HepG2 (cell line): Measurements from ENCODE around the gene SOX9. TPM values are rescaled to one million over a fixed set of nuclear protein-coding genes. Genes with fewer than 3 reads are reported as not detected.
A peak's percentile ranks its signal among the peaks of the same experiment; 100 is the strongest.

ENCODE experiments used
- ATF3 ChIP-seq: sonication (generic); formaldehyde crosslinking; IDR thresholded peaks from 2 replicates; pipeline ENCODE4 v1.4.0; 2020; ENCODE audit warnings: missing genetic modification reagents
- ESRRA ChIP-seq: sonication (generic); formaldehyde crosslinking; IDR thresholded peaks from 2 replicates; pipeline ENCODE4 v1.5.1; 2020; ENCODE audit warnings: mild to moderate bottlenecking, low read depth, missing genetic modification reagents
- FUBP1 ChIP-seq: sonication (generic); formaldehyde crosslinking; IDR thresholded peaks from 2 replicates; pipeline ENCODE4 v1.5.1; 2020; ENCODE audit warnings: missing genetic modification reagents, mild to moderate bottlenecking, borderline replicate concordance
- HHEX ChIP-seq: IDR thresholded peaks from 2 replicates; pipeline ENCODE4 v1.6.1; 2016; ENCODE audit warnings: control low read depth
- MAZ ChIP-seq, 2 experiments: sonication (generic) in 1 of 2; formaldehyde crosslinking in 1 of 2; IDR thresholded peaks; 2 replicates each; pipeline versions ENCODE4 v1.5.0 to v1.6.1; 2012 to 2020; ENCODE audit warnings: low read depth in 2 of 2, mild to moderate bottlenecking in 2 of 2, borderline replicate concordance in 1 of 2, improper control_type of control experiment in 1 of 2, low read length in 1 of 2, missing genetic modification reagents in 1 of 2, moderate library complexity in 1 of 2
- PCBP2 ChIP-seq: fragments of 200-400 bp; formaldehyde crosslinking; optimal IDR thresholded peaks from 2 replicates; pipeline ENCODE3; 2018; ENCODE audit warnings: low read length, low read depth; ENCODE audit not compliant: poor library complexity, severe bottlenecking
- SMAD3 ChIP-seq: sonication (generic); formaldehyde crosslinking; IDR thresholded peaks from 2 replicates; pipeline ENCODE4 v1.4.0; 2020; ENCODE audit warnings: missing genetic modification reagents
- TFE3 ChIP-seq: IDR thresholded peaks from 2 replicates; pipeline ENCODE4 v1.6.1; 2016
- USF2 ChIP-seq, 2 experiments: sonication (generic) in 1 of 2; formaldehyde crosslinking in 1 of 2; IDR thresholded peaks; 2 replicates each; pipeline versions ENCODE4 v1.5.1 to v1.6.1; 2011 to 2020; ENCODE audit warnings: borderline replicate concordance in 1 of 2, low read depth in 1 of 2, low read length in 1 of 2, mild to moderate bottlenecking in 1 of 2, missing genetic modification reagents in 1 of 2, moderate library complexity in 1 of 2
- ZBTB49 ChIP-seq: sonication (generic); formaldehyde crosslinking; IDR thresholded peaks from 2 replicates; pipeline ENCODE4 v1.4.0; 2020; ENCODE audit warnings: missing genetic modification reagents, borderline replicate concordance
- ZC3H13 ChIP-seq: sonication (generic); formaldehyde crosslinking; IDR thresholded peaks from 2 replicates; pipeline ENCODE4 v1.8.1; 2023; ENCODE audit warnings: mild to moderate bottlenecking, missing genetic modification reagents, moderate library complexity
- ZMAT5 ChIP-seq: sonication (generic); formaldehyde crosslinking; IDR thresholded peaks from 2 replicates; pipeline ENCODE4 v1.5.0; 2020; ENCODE audit warnings: mild to moderate bottlenecking, low read depth, missing genetic modification reagents, borderline replicate concordance
- ZNF224 ChIP-seq: sonication (generic); formaldehyde crosslinking; IDR thresholded peaks from 2 replicates; pipeline ENCODE4 v1.5.0; 2020; ENCODE audit warnings: mild to moderate bottlenecking, missing genetic modification reagents
- ZNF451 ChIP-seq: sonication (generic); formaldehyde crosslinking; IDR thresholded peaks from 2 replicates; pipeline ENCODE4 v1.5.0; 2020; ENCODE audit warnings: mild to moderate bottlenecking, missing genetic modification reagents
- ZNF460 ChIP-seq: sonication (generic); formaldehyde crosslinking; IDR thresholded peaks from 2 replicates; pipeline ENCODE4 v1.5.1; 2020; ENCODE audit warnings: missing genetic modification reagents, mild to moderate bottlenecking, borderline replicate concordance
- ZNF605 ChIP-seq: sonication (generic); formaldehyde crosslinking; IDR thresholded peaks from 2 replicates; pipeline ENCODE4 v1.8.0; 2022; ENCODE audit warnings: mild to moderate bottlenecking, missing genetic modification reagents
- ZNF672 ChIP-seq: sonication (generic); formaldehyde crosslinking; IDR thresholded peaks from 2 replicates; pipeline ENCODE4 v1.8.1; 2022; ENCODE audit warnings: missing genetic modification reagents
- ZSCAN9 ChIP-seq: IDR thresholded peaks from 2 replicates; pipeline ENCODE4 v1.6.1; 2016; ENCODE audit warnings: borderline replicate concordance
- polyA plus RNA-seq, 8 experiments: library from polyadenylated mRNA; depleted of rRNA in 3 of 8; stranded (reverse) in 7 of 8; unstranded in 1 of 8; fragments of >200 nt; fragmentation: Illumina TruSeq in 4 of 8; extraction: Trizol in 4 of 8; gene quantifications; 2 replicates each; pipeline versions ENCODE4 v1.2.1 to v1.2.3, GENCODE V29; 2011 to 2016; ENCODE audit warnings: low read depth in 4 of 8, missing spikeins in 1 of 8, mixed read lengths in 1 of 8; ENCODE audit not compliant: insufficient read depth in 1 of 8
- total RNA-seq, 5 experiments: library from RNA; depleted of rRNA; stranded (reverse); fragments of >200 nt; fragmentation: Illumina TruSeq; extraction: Trizol; gene quantifications; 2 replicates each; pipeline ENCODE4 v1.2.3, GENCODE V29; 2016; ENCODE audit warnings: low read depth in 1 of 5

SOX9 gene
- total and polyA plus RNA-seq, 2 of the 13 experiments (the other 11 are each of a cell fraction or from before 2014, with no cell fraction given): 16.1 to 27.6 TPM

- TF ChIP-seq ZBTB49 (CRISPR knock-in tag) (peak; percentile 41; the same call in 1 of the 2 replicates), ZMAT5 (0 out of 2 replicates have a peak, but pooled peaks have one; percentile 73), HHEX (CRISPR knock-in tag) (no peak), ZNF605 (CRISPR knock-in tag) (peak; percentile 68; the same call in 1 of the 2 replicates), MAZ (IDR thresholded peaks at IDR 0.05; ENCODE audit: borderline replicate concordance, low read depth, low read length) (no peak), MAZ (CRISPR knock-in tag; IDR thresholded peaks at IDR 0.05; ENCODE audit: low read depth) (peak; percentile 54; the same call in 1 of the 2 replicates), ESRRA (CRISPR knock-in tag) (no peak), ZNF224 (0 out of 2 replicates have a peak, but pooled peaks have one; percentile 88), PCBP2 (peak; percentile 47), FUBP1 (no peak), ZNF672 (CRISPR knock-in tag) (0 out of 2 replicates have a peak, but pooled peaks have one; percentile 41), USF2 (IDR thresholded peaks at IDR 0.05; ENCODE audit: low read depth, low read length) (no peak), USF2 (CRISPR knock-in tag; IDR thresholded peaks at IDR 0.05; ENCODE audit: borderline replicate concordance) (no peak), ZNF460 (CRISPR knock-in tag) (peak; percentile 39; the same call in 1 of the 2 replicates), ZNF451 (CRISPR knock-in tag) (peak; percentile 91; the same call in 1 of the 2 replicates), ZC3H13 (CRISPR knock-in tag) (peak; percentile 100), ZSCAN9 (no peak), ATF3 (peak; percentile 35; the same call in 1 of the 2 replicates), TFE3 (CRISPR knock-in tag) (no peak), SMAD3 (CRISPR knock-in tag) (no peak)
These were observed 567 bp downstream of the SOX9 start (continued) for GRCh38 chr17:72121164-72122009.
